CD4-positive, alpha-beta T cell (primary cell): ENCODE results near the gene MAMSTR. TPM values are rescaled to one million over a fixed set of nuclear protein-coding genes. Genes with fewer than 3 reads are reported as not detected.
A peak's percentile ranks its signal among the peaks of the same experiment; 100 is the strongest.

Experiments used
- ATAC-seq: fragments of 200-7000 bp; cut with Tn5 transposase; one replicate; pipeline ENCODE4 v1.10.0; 2022; ENCODE audit warnings: mild to moderate bottlenecking; ENCODE audit not compliant: poor library complexity
- CTCF ChIA-PET: fragments of 350-600 bp; sonication (Branson Sonifier 250); formaldehyde crosslinking; loops from one replicate; lab custom pipeline; 2021; ENCODE audit warnings: antibody characterized with exemption, inconsistent platforms; lab: Charles Lee
- POLR2A ChIA-PET: fragments of 350-600 bp; sonication (Branson Sonifier 250); formaldehyde crosslinking; loops from one replicate; lab custom pipeline; 2021; ENCODE audit warnings: antibody characterized with exemption, inconsistent platforms; lab: Charles Lee
- DNase-seq, 14 experiments: peaks; one replicate each; pipeline ENCODE4 v3.0.0-alpha.2; 2013 to 2020; ENCODE audit warnings: mixed read lengths in 2 of 14
- H3K27ac ChIP-seq, 2 donors: one replicate each; pipeline versions ENCODE4 v1.5.1 to v1.7.0; 2013; ENCODE audit warnings: low read length in 2 of 2, low read depth in 1 of 2, mild to moderate bottlenecking in 1 of 2
- H3K27me3 ChIP-seq, 2 experiments: 1 replicate in 1 of 2; 2 replicates in 1 of 2; pipeline versions ENCODE4 v1.6.1 to v1.7.0; 2013; ENCODE audit warnings: low read length in 2 of 2, control low read depth in 1 of 2, mild to moderate bottlenecking in 1 of 2, moderate library complexity in 1 of 2; ENCODE audit not compliant: insufficient read depth in 2 of 2, control insufficient read depth in 1 of 2
- H3K36me3 ChIP-seq: one replicate; pipeline ENCODE4 v1.6.1; 2013; ENCODE audit warnings: low read length, control low read depth; ENCODE audit not compliant: insufficient read depth
- H3K4me1 ChIP-seq: one replicate; pipeline ENCODE4 v1.6.1; 2013; ENCODE audit warnings: low read length, control low read depth; ENCODE audit not compliant: insufficient read depth
- H3K4me3 ChIP-seq: one replicate; pipeline ENCODE4 v1.5.1; 2013; ENCODE audit warnings: mild to moderate bottlenecking, low read length, moderate library complexity
- H3K9me3 ChIP-seq, 2 experiments: 1 replicate in 1 of 2; 2 replicates in 1 of 2; pipeline versions ENCODE4 v1.6.1 to v1.7.0; 2013; ENCODE audit warnings: low read length in 2 of 2, mild to moderate bottlenecking in 2 of 2, control low read depth in 1 of 2, moderate library complexity in 1 of 2; ENCODE audit not compliant: control insufficient read depth in 1 of 2, insufficient read depth in 1 of 2
- H3K27ac Mint-ChIP-seq: one replicate; pipeline ENCODE4 v1.8.0; 2020; ENCODE audit warnings: mixed read lengths
- H3K27me3 Mint-ChIP-seq: one replicate; pipeline ENCODE4 v1.8.0; 2021; ENCODE audit warnings: mixed read lengths
- H3K36me3 Mint-ChIP-seq: one replicate; pipeline ENCODE4 v1.8.0; 2021; ENCODE audit warnings: low read depth, mixed read lengths
- H3K4me1 Mint-ChIP-seq: one replicate; pipeline ENCODE4 v1.8.0; 2021; ENCODE audit warnings: low read depth, mixed read lengths
- H3K4me3 Mint-ChIP-seq: one replicate; pipeline ENCODE4 v1.8.0; 2020; ENCODE audit warnings: mild to moderate bottlenecking, mixed read lengths
- H3K9me3 Mint-ChIP-seq: one replicate; pipeline ENCODE4 v1.8.0; 2020; ENCODE audit warnings: mixed read lengths
- CTCF ChIP-seq: fragments of 200-600 bp; IDR thresholded peaks from one replicate; pipeline ENCODE4 v1.8.0; 2022; ENCODE audit warnings: antibody characterized with exemption, mild to moderate bottlenecking
- intact Hi-C, 2 experiments: fragments of 100-400 bp; cut with DNase I in 1 of 2; cut with micrococcal nuclease in 1 of 2; formaldehyde crosslinking; loops; one replicate each; pipeline versions ENCODE4 v1.15.1 to v1.9.0; 2023 to 2025; cut with DNase I, micrococcal nuclease
- total RNA-seq, 174 experiments: library from RNA in 2 of 174; stranded (reverse) in 2 of 174; gene quantifications; one replicate each; pipeline ENCODE4 v1.2.3 and lab custom pipeline; 2021 to 2026

MAMSTR gene
- total RNA-seq, 2 experiments from 2014 or later: 0.47 to 0.50 TPM

- Histone ChIP-seq H3K36me3 (no peaks in the 10 kb centered on the region), H3K4me3 (no peak overlapping the region), H3K27me3 (no peaks in the 10 kb centered on the region), H3K4me1 (peaks cover 42% of the 10 kb centered on the region), H3K9me3 (no peaks in the 10 kb centered on the region), H3K27ac (no peak overlapping the region)
- Mint-ChIP-seq H3K4me1 (peaks cover 31% of the 10 kb centered on the region), H3K36me3 (no peaks in the 10 kb centered on the region), H3K9me3 (no peaks in the 10 kb centered on the region), H3K4me3 (peak overlapping the region; percentile 45), H3K27ac (no peak overlapping the region), H3K27me3 (no peaks in the 10 kb centered on the region)
- ChIA-PET POLR2A (interaction anchor here (0.9 kb wide), 1 partner anchor 70 kb away, joined by 3 read pairs; the partner anchor contains the start of gene CA11), CTCF (no interaction called here)
- no peak for TF ChIP-seq CTCF
- intact Hi-C loops: loop anchor here in 1 of 2 experiments (10.0 kb wide), 1 partner anchor 212 kb away; no protein-coding TSS in a partner anchor
- DNase-seq: peak in 1 of 14 experiments; percentile 29
- no peak for ATAC-seq
These were observed 2.8 kb downstream of the MAMSTR start for GRCh38 chr19:48716562-48717291.

- H3K36me3 Mint-ChIP-seq: no peaks in the 10 kb centered on the region
- POLR2A ChIA-PET: interaction anchor here (0.9 kb wide), 1 partner anchor 69 kb away, joined by 3 read pairs; the partner anchor contains the start of gene CA11
- H3K27me3 Mint-ChIP-seq: no peaks in the 10 kb centered on the region
- Histone ChIP-seq H3K27ac (no peak overlapping the region), H3K9me3 (no peaks in the 10 kb centered on the region), H3K36me3 (no peaks in the 10 kb centered on the region), H3K4me1 (peaks cover 32% of the 10 kb centered on the region), H3K4me3 (no peak overlapping the region), H3K27me3 (no peaks in the 10 kb centered on the region)
- TF ChIP-seq CTCF: no peak
- no peak overlapping the region for H3K27ac Mint-ChIP-seq
- intact Hi-C loops: loop anchor here in 1 of 2 experiments (2.0 to 10.0 kb wide), 2 partner anchors 69 to 211 kb away; partner anchors contain the start of gene CA11
- H3K4me3 Mint-ChIP-seq: peak overlapping the region; percentile 65
- CTCF ChIA-PET: no interaction called here
- peak in 1 of 14 experiments; percentile 40 for DNase-seq
- no peaks in the 10 kb centered on the region for H3K9me3 Mint-ChIP-seq
- peaks cover 26% of the 10 kb centered on the region for H3K4me1 Mint-ChIP-seq
- ATAC-seq: no peak
These were observed 3.8 kb downstream of the MAMSTR start for GRCh38 chr19:48715681-48716171.

GRCh38 chr19:48714759-48715675, 4.5 kb downstream of the MAMSTR start:
- CTCF ChIA-PET: interaction anchor here (1.0 to 2.2 kb wide), 2 partner anchors 24 to 80 kb away, joined by 3 to 6 read pairs; no protein-coding TSS in a partner anchor

More at GRCh38 chr19:48714759-48715675, 4.5 kb downstream of the MAMSTR start:
- H3K9me3 Mint-ChIP-seq: no peaks in the 10 kb centered on the region
- H3K4me3 Mint-ChIP-seq: peak overlapping the region; percentile 81
- ATAC-seq (no peak), DNase-seq (peak in 1 of 14 experiments; percentile 37)
- no peak for TF ChIP-seq CTCF
- peaks cover 21% of the 10 kb centered on the region for H3K4me1 Mint-ChIP-seq
- Histone ChIP-seq H3K4me1 (peaks cover 25% of the 10 kb centered on the region), H3K27ac (peak overlapping the region; percentile 23 to 41), H3K36me3 (no peaks in the 10 kb centered on the region), H3K4me3 (peak overlapping the region; percentile 68), H3K27me3 (no peaks in the 10 kb centered on the region), H3K9me3 (no peaks in the 10 kb centered on the region)
- peak overlapping the region; percentile 50 for H3K27ac Mint-ChIP-seq
- no peaks in the 10 kb centered on the region for H3K27me3 Mint-ChIP-seq
- intact Hi-C loops: loop anchor here (1.0 to 10.0 kb wide), 5 partner anchors 23 to 210 kb away; partner anchors contain the start of gene CA11 (in 1 of the 2)
- no peaks in the 10 kb centered on the region for H3K36me3 Mint-ChIP-seq
- POLR2A ChIA-PET: interaction anchor here (0.7 to 2.9 kb wide), 7 partner anchors 10 to 279 kb away, joined by 3 to 21 read pairs (median 4); partner anchors contain the start of genes CA11 and RUVBL2
